ENCODE results near the gene MIER2. TPM values are rescaled to one million over a fixed set of nuclear protein-coding genes. Genes with fewer than 3 reads are reported as not detected.

MIER2 gene
- total RNA-seq, 1 donor from 2014 or later, result 20.1 TPM

DNA sequence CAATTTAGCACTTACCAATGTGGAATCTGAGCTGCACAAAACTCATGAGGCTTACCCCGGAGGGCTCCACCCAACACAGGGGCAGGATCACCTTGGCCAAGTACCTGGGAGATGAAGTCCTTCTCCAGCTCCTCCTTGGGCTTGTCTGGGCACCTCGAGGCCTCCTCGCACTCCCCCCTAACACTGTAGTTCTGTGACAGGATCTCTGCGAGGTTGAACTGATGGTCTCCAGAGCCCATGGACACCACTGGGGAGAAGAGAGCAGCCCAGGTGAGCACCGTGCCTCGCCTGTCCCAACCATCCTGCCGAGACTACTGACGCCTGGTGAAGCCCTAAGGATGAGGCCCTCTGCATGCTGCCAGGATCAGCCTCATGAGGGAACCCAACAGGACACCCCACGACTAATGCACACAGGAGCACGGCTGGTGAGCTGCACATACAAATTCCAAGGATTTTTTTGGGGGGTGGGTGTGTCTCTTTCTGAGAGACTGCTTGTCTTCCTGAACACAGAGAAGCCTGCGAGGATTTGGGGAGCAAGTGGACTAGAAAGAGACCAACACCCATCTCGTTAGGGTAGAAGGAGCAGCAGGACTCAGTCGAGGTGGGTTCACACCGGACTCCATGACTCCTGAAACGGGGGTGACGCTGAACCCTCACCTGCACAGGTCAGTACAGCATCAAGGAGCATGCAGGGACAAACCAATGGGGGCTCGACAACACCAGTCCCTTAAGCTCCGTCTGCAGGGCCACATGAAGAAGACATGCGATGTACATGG lies 10.1 kb downstream of the MIER2 start:
- DNase-seq (ENCODE audit: low read depth, low spot score), result no peak

DNA sequence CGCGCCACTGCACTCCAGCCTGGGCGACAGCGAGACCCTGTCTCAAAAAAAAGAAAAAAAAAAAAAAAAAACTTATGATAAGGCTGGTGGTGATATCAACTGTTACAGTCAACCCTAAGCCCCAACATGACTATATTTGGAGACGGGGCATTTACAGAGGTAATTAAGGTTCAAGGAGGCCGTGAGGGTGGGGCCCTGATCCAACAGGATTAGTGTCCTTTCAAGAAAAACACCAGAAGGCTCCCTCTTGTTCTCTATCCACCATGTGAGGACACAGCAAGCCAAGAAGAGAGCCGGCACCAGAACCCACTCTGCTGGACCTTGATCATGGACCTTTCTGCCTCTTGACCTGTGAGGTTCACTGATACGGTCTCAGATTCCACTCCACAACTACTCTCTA lies 14.1 kb downstream of the MIER2 start:
- no peak for DNase-seq (ENCODE audit: low read depth, low spot score)

DNA sequence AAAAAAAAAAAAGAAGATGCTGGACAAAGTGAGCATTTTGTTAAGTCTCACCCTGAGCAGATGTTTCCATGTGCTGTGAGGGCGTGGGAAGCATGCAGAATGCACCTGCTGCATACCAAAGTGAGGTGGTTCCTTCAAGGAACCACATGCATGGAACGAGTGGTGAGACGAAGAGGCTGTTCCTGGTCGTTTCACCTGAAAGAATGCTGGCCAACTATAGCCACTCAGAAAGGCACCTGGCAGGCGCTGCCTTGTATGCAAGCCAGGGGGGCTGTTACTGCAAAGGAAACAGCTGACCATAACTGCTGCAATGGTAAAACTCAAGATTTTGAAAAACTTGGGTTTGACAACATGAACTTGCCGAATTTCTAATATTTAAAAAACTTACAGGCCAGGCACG lies 14.7 kb downstream of the MIER2 start:
- DNase-seq (ENCODE audit: low read depth, low spot score), result no peak

DNA sequence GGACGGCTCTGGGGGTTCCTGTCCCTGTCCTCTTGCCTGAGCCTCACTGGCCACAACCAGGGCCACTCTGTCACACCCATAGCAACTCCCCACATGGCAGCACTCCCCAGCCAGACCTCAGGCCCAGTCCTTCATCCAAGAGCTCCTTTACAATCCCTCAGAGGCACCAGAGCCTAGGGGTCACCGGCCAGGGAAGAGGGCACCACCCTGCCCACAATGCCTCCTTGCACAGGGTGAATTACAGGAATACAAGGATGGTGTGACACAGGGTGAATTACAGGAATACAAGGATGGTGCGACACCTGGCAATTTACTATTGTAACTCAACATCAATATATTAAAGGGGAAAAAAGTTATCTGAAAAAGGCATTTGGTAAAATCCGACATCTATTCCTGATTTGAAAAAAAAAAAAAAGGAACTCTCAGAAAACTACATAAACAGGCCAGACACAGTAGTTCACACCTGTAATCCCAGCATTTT lies 16.5 kb downstream of the MIER2 start:
- no peak for DNase-seq (ENCODE audit: low read depth, low spot score)

DNA sequence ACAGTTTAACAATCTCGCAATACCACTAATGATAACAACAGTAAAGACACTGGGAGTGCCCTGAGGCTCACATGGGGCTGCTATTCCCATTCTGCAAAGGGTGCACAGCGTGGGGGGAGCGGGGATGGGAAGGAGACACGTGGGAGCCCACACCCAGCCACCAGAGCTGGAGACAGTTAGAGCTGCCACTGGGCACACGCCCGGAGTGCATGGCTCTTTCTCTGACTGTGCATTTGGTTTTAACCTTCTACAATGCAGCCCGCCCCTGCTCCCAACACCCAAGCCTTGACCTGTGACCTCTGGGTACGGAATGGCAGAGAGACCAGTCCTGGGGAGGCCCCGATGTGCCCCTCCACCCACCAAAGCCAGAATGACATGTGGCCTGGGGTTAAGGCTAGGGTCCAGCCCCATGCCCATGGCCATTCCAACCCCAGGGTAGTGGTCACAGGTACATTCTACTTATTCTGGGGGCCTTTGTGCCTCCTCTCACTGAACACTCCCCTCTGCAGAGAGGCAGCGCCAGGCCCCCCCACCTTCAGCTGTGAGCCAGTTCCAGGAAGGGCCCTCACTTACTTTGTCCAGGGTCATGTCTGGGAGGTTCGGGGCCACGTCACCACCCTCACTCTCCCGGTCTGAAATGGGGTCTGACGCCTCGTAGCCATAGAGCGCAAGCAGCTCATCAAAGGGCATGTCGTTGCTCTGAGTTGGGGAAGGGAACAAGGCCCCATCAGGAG lies 17.1 kb downstream of the MIER2 start:
- no peak for DNase-seq (ENCODE audit: low read depth, low spot score)

DNA sequence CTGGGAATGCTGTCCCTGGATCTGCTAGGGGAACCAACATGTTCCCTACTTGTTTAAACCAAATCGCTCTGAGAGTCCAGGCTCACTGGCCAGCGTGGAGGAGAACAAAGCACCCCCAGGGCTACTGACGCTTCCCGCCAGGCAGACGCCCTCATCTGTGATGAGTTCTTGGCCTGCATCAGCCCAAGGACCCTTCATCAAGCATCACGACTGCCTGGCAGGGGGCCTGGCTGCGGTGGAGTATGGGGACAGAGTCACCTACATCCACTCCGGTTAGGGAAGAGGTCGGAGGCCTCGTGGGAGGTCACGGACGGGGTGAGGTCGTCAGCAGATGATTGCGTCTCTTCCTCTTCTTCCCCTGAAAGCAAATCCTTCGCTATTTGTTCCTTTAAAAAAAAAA lies 17.7 kb downstream of the MIER2 start:
- DNase-seq (ENCODE audit: low read depth, low spot score), result no peak

DNA sequence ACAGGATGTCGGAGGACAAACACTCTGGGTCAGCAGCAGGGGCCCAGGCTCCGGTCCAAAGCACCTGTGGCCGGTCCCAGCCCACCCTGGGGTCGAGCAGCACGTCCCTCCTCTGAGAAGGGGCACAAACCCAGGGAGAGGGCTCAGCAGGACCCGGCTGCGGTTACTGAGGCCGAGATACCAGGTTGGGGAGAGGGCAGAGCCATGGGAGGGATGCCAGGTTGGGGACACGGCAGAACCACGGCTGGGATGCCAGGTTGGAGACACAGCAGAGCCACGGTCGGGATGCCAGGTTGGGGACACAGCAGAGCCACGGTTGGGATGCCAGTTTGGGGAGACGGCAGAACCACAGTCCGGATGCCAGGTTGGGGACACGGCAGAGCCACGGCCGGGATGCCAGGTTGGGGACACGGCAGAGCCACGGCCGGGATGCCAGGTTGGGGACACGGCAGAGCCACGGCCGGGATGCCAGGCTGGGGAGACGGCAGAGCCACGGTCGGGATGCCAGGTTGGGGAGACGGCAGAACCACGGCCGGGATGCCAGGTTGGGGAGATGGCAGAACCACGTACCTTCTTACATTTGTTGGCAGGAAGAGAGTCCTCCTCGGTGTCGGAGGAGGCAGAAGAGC lies 18.5 kb downstream of the MIER2 start:
- no peak for DNase-seq (ENCODE audit: low read depth, low spot score)

DNA sequence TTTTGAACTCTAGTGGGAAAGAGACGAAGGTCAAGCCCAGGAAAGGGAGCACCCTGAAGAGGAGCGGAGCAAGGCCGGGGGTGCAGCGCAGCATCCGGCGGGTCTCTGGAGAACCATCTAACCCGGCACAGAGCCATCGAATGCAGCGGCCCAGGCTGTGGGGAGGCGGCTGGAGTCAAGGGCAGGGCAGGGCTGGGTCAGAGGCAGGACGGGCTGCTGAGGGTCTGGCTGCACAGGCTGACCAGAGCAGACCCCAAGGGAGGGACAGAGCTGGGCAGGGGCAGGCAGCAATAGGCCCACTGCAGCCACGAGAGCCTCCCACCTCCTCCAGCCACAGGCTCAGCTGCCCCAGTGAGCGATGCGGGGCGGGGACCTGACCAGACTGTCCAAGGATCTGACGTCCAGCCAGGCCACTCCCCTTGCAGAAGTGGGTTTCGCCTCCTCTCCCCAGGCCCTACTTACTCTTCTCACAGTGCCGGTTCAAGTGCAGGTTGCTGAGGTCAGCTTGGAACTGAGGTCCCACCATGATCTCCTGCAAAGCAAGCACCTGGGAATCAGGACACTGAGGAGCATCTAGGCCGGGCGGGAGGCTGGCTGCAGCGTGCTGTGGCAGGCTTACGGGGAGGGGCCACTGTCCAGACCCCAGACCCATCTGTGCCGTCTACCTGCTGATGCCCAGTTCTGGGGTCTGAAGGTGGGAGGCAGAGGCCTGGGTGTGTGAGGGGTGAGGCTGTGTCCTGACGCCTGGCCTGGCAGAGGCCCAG lies 19.2 kb downstream of the MIER2 start:
- no peak for DNase-seq (ENCODE audit: low read depth, low spot score)

DNA sequence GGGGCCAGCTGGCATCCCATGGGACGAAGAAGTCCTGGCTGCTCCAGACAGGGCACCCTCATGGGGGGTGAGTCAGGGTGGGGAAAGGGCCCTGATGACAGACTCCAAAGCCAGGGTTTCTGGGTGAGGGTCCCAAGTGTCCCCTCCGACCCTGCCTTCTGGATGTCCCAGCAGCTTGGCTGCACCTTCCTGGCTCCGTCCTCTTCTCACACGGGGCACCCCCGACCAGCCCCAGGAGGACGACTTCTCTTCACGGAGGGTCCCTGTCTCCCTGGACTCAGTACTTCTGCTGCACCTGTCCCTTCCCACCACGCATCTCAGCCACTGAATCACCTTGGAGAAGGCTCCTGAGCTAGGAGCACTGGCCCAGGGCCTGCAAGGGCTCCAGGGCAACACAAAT lies 19.9 kb downstream of the MIER2 start:
- DNase-seq (ENCODE audit: low read depth, low spot score), result no peak

DNA sequence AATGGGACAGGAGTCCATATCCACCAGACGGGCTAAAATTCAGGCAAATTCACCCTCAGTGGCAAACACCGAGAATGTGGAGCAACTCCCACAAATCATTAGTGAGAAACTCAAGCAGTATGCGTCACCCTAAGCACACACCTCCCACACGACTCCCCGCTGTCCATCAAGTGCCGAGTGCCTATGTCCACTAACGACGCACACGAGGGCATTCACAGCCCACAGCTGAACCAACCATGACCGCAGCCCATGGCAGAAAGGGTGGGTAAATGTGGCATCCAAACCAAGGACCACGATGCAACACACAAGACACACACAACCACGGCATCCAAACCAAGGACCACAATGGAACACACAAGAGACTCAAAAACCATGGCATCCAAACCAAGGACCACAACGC lies 22.0 kb downstream of the MIER2 start:
- no peak for DNase-seq (ENCODE audit: low read depth, low spot score)

DNA sequence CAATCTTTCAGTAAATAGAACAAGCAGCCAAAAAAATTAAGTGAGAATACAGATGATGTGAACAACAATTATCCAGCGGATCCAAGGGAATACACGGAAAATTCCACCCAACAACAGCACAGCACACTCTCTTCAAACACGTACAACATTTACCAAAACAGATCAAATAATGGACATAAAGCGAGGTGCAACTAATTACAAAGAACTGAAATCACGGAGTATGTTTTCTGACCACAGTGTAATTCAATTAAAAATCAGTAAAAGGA lies 26.2 kb downstream of the MIER2 start:
- DNase-seq (ENCODE audit: low read depth, low spot score), result no peak

DNA sequence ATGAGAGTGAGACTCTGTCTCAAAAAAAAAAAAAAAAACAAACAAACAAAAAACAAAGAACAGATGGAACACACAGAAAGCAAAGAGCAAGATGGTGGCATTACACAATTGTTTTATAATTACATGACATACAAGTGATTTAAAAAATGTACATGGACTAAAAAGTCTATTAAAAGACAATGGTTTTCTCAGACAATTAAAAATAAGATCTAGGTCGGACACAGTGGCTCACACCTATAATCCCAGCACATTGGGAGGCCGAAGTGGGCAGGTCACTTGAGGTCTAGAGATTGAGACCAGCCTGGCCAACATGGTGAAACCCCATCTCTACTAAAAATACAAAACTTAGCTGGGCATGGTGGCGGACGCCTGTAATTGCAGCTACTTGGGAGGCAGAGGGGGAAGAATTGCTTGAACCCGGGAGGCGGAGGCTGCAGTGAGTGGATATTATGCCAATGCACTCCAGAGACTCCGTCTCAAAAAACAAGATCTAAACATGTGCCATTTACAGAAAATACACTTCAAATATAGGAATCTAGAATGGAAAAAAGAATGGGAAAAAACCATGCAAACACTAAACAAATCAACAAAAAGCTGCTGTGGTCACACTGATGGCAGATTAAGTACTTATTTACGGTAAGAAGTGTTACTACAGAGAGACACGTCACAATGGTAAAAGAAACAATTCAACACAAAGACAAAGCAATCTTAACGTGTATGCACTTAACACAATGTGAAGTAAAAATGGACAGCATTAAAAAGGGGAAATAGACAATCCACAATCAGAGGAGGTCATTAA lies 26.7 kb downstream of the MIER2 start:
- no peak for DNase-seq (ENCODE audit: low read depth, low spot score)

DNA sequence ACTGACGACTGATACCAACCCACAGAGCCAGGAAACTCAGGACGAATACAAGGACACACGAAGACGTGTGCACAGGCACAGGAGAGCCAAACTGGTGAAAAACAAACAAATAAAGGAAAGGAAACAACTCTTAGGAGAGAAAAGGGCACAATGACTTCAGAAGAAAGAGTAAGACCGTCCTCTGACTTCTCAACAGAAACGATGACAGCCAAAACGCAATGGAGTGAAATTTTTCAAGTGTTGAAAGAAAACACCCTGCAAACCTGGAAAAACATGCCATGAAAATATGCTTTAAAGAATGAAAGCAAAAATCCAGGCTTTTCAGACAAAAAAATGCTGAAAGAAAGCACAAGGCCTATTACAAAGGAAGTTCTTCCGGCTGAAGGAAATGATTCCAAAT lies 28.8 kb downstream of the MIER2 start:
- DNase-seq (ENCODE audit: low read depth, low spot score), result no peak

DNA sequence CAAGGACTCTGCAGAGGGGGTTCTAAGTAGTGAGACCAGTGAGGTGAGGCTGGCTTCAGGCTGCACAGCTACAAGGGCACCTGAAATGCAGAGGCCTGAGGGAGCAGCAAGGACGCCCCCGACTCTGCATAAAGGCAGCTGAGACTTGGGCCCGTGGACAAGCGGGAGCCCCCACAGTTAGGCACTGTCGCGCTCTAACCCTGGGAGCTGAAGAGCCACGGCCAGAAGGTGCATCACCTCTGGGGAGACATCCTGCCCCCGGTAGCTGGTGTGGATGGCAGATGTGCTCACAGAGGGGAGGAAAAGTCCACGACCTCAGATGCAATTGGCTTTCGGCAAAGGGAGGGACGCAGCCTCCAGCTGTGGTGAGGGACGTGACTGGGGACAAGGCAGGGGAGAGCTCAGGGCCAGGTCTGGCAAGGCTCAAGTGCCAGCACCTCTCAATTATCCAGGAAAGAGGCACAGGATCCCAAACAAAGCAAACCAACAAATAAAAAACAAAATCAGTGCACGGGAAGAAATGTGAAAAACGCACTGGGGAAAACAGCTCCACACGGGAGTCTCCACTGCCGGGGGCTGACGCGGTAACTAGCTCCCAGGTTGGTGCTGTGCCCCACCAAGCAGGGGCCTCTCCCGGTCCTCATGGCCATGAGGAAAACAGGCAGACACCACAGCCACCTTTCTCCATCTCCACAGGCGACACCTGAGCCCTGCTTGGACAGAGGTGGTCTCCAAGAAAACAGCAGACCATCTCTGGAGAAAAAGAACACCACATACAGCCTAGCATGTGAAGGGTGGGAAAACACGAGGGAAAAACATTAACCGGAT lies 30.4 kb downstream of the MIER2 start:
- no peak for DNase-seq (ENCODE audit: low read depth, low spot score)

DNA sequence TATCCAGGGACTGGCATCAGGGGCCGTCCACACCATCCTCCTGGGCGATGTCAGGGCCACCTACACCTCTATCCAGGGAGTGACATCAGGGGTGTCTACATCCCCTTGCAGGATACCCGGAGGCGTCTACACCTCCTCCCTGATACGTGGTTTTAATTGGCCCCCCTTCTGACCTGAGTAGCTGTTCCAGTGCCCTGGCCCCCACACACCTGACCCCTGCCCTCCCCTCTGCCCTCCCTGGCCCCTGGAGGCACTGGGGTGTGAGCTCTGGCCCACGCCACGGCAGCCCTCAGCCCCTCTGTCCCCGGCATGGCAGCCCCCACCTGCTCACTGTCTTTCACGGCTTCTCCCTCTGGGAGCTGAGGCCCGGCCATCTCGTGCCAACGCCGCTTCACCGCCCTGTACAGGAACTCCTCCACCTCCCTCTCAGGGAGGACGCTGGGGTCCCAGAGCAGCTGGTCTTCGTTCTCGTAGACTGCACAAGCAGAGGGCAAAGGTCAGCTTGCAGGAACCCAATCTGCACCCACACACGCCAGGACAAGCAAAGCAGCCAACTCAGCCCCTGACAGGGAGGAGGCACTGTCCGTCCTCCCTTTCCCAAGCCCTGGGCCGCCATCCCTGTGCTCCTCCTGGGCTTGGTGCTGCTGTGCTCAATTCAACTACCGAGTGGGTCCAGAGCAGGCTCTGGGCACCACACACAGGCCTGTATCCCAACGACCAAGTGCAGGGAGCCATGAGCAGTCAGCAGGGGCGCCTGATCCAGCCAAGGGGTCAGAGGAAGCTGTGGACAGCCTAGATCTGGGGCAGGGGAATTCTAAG lies 31.2 kb downstream of the MIER2 start:
- no peak for DNase-seq (ENCODE audit: low read depth, low spot score)

DNA sequence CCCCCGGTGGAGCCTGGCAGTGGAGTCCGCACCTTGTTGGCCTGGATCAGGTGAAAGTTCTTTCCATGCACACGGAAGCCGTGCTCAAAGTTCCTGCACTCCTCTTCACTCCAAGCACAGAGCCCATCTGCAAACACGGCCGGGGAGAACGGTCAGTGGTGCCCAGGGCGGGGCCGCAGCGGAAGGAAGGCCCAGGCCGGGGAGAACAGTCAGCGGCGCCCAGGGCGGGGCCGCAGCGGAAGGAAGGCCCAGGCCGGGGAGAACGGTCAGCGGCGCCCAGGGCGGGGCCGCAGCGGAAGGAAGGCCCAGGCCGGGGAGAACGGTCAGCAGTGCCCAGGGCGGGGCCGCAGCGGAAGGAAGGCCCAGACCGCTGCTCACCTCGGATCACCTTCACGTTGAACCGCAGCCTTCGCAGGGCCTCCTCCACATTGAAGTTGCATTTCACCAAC lies 32.8 kb downstream of the MIER2 start:
- no peak for DNase-seq (ENCODE audit: low read depth, low spot score)

DNA sequence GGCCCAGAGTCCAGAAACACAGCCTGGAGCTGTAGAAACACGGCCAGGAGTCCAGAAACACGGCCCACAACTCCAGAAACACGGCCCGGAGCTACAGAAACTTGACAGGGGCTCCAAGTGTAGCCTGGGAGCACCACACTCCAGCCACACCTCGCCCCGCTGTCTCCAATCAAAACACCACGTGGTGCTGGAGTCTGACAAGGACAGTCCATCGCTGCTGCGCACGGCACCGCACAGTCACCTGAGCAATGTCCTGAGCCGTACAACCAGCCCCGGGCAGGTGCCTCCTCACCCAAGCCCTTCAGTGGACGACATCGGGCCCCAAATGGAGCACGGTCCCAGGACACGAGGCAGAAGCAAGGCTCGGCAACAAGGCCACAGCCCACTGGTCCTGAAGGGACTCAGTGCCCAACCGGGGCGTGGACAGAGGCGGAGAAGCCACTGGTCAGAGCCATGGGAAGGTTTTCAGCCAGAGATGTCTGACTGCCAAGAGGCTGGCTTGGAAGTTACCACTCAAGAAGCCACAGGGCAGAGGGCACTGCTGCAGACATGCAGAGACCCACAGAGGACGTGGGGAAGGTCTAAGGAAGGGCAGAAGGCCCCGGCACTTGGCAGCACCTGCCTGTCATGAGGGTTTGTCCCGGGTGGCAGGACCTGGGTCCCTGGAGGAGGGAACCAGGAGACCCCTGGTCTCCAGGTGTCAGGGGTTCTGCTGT lies 33.7 kb downstream of the MIER2 start:
- no peak for DNase-seq (ENCODE audit: low read depth, low spot score)

DNA sequence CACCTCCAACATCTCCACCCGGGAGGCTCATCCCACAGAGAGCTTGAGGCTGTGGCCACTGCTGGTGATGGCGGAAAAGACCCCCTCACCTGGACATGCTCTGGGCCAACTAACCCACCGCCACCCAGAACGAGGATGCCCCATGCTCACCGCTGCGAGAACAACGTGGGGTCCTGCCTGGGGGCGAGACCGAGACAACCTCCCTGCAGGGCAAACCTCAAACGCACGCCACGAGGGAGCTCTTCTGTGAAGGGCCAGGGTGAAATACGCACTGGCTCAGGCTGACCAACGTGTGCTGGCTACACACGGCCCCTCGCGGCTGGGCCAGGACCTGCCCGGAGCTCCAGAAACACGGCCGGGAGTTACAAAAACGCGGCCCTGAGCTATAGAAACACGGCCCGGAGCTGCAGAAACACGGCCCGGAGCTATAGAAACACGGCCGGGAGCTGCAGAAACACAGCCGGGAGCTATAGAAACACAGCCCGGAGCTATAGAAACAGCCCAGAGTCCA lies 34.4 kb downstream of the MIER2 start:
- DNase-seq (ENCODE audit: low read depth, low spot score), result no peak

DNA sequence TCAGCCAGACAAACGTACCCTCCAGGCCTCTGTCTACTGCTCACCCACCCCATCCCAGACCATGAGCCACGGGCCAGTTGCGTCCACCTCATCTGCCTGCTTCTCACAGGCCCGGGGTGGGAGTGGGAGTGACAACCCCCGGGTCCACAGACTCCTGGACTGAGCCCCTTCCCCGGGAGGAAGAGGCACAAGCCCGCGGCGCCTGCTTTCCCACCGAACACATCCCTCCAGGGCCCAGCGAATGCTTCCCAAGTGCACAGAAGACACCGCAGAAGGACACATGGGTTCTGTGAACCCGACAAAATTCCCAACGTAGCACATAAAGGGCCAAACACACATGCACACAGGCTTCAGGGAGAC lies 35.4 kb downstream of the MIER2 start:
- DNase-seq (ENCODE audit: low read depth, low spot score), result no peak
